CD4-positive, alpha-beta memory T cell (primary cell): Measurements from ENCODE around the gene ADNP. TPM values are rescaled to one million over a fixed set of nuclear protein-coding genes. Genes with fewer than 3 reads are reported as not detected.
"Not testable (repeated sequence)": the region's sequence is repeated elsewhere in the genome, so short reads cannot be mapped to it uniquely, and the experiment has no call there.

Experiments used
- CTCF ChIA-PET: fragments of 350-600 bp; sonication (Branson Sonifier 250); formaldehyde crosslinking; loops from one replicate; lab custom pipeline; 2021; ENCODE audit warnings: inconsistent platforms; ENCODE audit not compliant: partially characterized antibody; lab: Charles Lee
- POLR2A ChIA-PET: fragments of 350-600 bp; sonication (Branson Sonifier 250); formaldehyde crosslinking; loops from one replicate; lab custom pipeline; 2021; ENCODE audit not compliant: partially characterized antibody; lab: Charles Lee
- DNase-seq, 5 donors: peaks; one replicate each; pipeline versions ENCODE4 v3.0.0 to v3.0.0-alpha.2; 2020 to 2022; ENCODE audit warnings: mixed read lengths in 1 of 5
- H3K27ac ChIP-seq: one replicate; pipeline ENCODE4 v1.7.0; 2013; ENCODE audit warnings: low read depth, low read length
- H3K27me3 ChIP-seq: 2 replicates; pipeline ENCODE4 v1.7.0; 2013; ENCODE audit warnings: mild to moderate bottlenecking, low read length, moderate library complexity; ENCODE audit not compliant: insufficient read depth
- H3K36me3 ChIP-seq: 2 replicates; pipeline ENCODE4 v1.7.0; 2013; ENCODE audit warnings: mild to moderate bottlenecking, low read length, moderate library complexity; ENCODE audit not compliant: insufficient read depth
- H3K4me1 ChIP-seq: 2 replicates; pipeline ENCODE4 v1.7.0; 2013; ENCODE audit warnings: mild to moderate bottlenecking, low read length, moderate library complexity; ENCODE audit not compliant: insufficient read depth
- H3K4me3 ChIP-seq, 2 donors: one replicate each; pipeline ENCODE4 v1.7.0; 2013; ENCODE audit warnings: low read length in 2 of 2, mild to moderate bottlenecking in 1 of 2
- H3K9me3 ChIP-seq, 2 donors: one replicate each; pipeline ENCODE4 v1.7.0; 2013; ENCODE audit warnings: low read length in 2 of 2, control low read depth in 1 of 2; ENCODE audit not compliant: control insufficient read depth in 1 of 2
- H3K27ac Mint-ChIP-seq, 7 donors: one replicate each; pipeline ENCODE4 v1.8.0; 2020 to 2021; ENCODE audit warnings: mixed read lengths in 7 of 7, mild to moderate bottlenecking in 6 of 7, inconsistent platforms in 3 of 7, moderate library complexity in 3 of 7
- H3K27me3 Mint-ChIP-seq, 2 donors: one replicate each; pipeline ENCODE4 v1.8.0; 2020 to 2021; ENCODE audit warnings: mixed read lengths in 2 of 2
- H3K36me3 Mint-ChIP-seq, 2 donors: one replicate each; pipeline ENCODE4 v1.8.0; 2020 to 2021; ENCODE audit warnings: mixed read lengths in 2 of 2, inconsistent platforms in 1 of 2, mild to moderate bottlenecking in 1 of 2
- H3K4me1 Mint-ChIP-seq, 4 donors: one replicate each; pipeline ENCODE4 v1.8.0; 2020 to 2021; ENCODE audit warnings: mixed read lengths in 4 of 4, mild to moderate bottlenecking in 1 of 4
- H3K4me3 Mint-ChIP-seq, 8 donors: one replicate each; pipeline ENCODE4 v1.8.0; 2020 to 2021; ENCODE audit warnings: mixed read lengths in 8 of 8, mild to moderate bottlenecking in 7 of 8, moderate library complexity in 6 of 8, inconsistent platforms in 3 of 8
- H3K9me3 Mint-ChIP-seq, 8 donors: one replicate each; pipeline ENCODE4 v1.8.0; 2020 to 2021; ENCODE audit warnings: mixed read lengths in 8 of 8, mild to moderate bottlenecking in 5 of 8, inconsistent platforms in 3 of 8, moderate library complexity in 1 of 8
- intact Hi-C: fragments of 100-400 bp; cut with micrococcal nuclease; formaldehyde crosslinking; loops from one replicate; pipeline ENCODE4 v1.15.1; 2023
- polyA plus RNA-seq, 2 donors: library from polyadenylated mRNA; unstranded; fragments of 300-500 nt; fragmentation: Illumina TruSeq; gene quantifications; one replicate each; pipeline ENCODE4 v1.2.3, GENCODE V29; 2021
- total RNA-seq, 2 experiments: library from RNA; stranded (reverse); gene quantifications; one replicate each; pipeline ENCODE4 v1.2.3, GENCODE V29; 2021

ADNP gene
- total RNA-seq (10 to 100 TPM; 64.8 to 65.6 TPM), polyA plus RNA-seq (10 to 100 TPM in 1 of 2 donors, 1 to 10 TPM in 1; 1.9 to 11.6 TPM)

DNA sequence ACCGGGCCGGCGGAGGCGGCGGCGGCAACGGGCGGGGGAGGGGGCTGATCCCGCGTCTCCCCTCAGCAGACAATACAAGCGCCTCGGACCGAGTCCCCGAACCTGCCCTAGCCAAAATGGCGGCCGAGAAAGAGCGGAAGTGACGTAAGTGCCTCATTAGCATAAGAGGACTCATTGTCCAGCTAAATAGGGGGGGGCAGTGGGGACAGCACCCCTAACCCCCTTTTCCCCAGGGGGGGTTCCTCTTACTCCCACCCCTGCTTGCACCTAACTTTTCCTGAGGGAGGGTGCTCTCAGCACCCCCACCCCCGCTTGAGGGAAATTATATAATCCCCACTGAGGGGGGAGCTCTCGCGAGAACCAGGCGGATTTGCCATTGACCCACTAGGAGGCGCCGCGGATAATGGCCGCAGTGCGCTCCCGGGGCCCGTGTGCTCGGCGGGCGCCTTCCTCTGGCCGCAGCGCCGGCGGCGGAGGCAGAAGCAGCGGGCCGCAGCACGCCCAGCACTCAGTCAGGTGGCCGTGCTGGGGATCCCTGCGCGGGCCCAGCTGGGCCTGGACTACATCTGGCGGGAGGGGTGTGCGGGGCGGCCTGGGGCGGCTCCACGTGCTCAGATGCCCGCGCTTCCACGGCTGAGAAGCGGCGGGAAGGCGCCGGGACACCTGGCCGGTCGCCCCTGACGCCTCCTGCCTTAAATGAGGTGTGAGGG, at the start of gene ADNP:
Gene ADNP (minus strand): TSS at position 132 of the 710 bp plus-strand sequence. CDS start 27,441 bp downstream, outside the sequence.
- no peaks in the 10 kb centered on the region for H3K27me3 ChIP-seq
- H3K27me3 Mint-ChIP-seq: no peaks in the 10 kb centered on the region
- ChIA-PET POLR2A (interaction anchor here (0.6 to 5.6 kb wide), 24 partner anchors 10 to 1885 kb away, joined by 3 to 153 read pairs (median 4); partner anchors contain the start of genes BCAS4, CSE1L, DPM1 and MOCS3), CTCF (interaction anchor here (0.8 to 17.7 kb wide), 12 partner anchors 9 to 182 kb away, joined by 3 to 298 read pairs (median 5); partner anchors contain the start of genes BCAS4, DPM1 and MOCS3)
- no peaks in the 10 kb centered on the region for H3K9me3 ChIP-seq
- H3K36me3 ChIP-seq: peaks cover 21% of the 10 kb centered on the region
- peak within 1 kb of the TSS; percentile 88 to 96 (median 91) for H3K4me3 Mint-ChIP-seq
- H3K36me3 Mint-ChIP-seq: peaks cover 18 to 57% of the 10 kb centered on the region in 2 donors
- intact Hi-C loops: loop anchor here (1.0 kb wide), 3 partner anchors 27 to 421 kb away; partner anchors contain the start of genes DPM1, MOCS3, PARD6B and PTPN1
- H3K4me3 ChIP-seq: peak within 1 kb of the TSS; percentile 72 to 76
- peak; percentile 92 to 94 (median 92) for DNase-seq
- peaks cover 21 to 43% (median 35%) of the 10 kb centered on the region in 4 donors for H3K4me1 Mint-ChIP-seq
- H3K9me3 Mint-ChIP-seq: no peaks in the 10 kb centered on the region
- peak within 1 kb of the TSS; percentile 95 for H3K27ac ChIP-seq
- H3K4me1 ChIP-seq: peaks cover 44% of the 10 kb centered on the region
- H3K27ac Mint-ChIP-seq: peak within 1 kb of the TSS; percentile 98 to 100 (median 99)

DNA sequence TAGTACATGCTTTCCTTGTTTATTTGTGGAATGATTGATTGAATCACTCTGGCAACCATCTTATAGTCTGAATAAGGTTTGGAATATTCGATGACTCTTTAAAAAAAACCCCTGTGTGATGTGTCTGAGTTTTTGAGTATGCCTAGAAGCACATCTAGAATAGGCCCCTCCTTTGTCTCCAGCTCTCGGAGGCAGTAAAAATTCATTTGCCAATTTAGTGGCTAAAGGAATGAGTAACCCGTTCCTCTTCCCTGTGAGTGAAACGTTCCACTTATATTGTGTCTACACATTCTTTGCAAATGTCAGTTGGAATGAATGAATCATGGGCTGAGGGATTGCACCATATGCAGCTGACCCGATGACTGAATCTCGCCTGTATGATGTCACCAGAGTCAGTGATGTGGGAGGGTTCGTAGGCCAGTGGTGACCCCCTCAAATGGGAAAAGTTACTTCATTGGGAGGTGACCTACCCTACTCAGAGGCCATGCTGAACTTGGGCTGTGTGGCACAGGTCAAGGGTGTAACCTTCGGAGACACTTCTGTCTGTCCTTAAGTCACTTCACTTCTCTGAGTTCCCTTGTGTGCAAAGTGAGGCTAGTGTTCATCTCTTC, 48.9 kb upstream of the ADNP start:
- Histone ChIP-seq H3K4me1 (peaks cover 4% of the 10 kb centered on the region), H3K9me3 (no peaks in the 10 kb centered on the region), H3K27ac (no peak overlapping the region), H3K4me3 (no peak overlapping the region), H3K27me3 (no peaks in the 10 kb centered on the region), H3K36me3 (no peaks in the 10 kb centered on the region)
- H3K27me3 Mint-ChIP-seq: peaks cover 30 to 33% of the 10 kb centered on the region in 2 donors
- peaks cover 0 to 8% (median 4%) of the 10 kb centered on the region in 4 donors for H3K4me1 Mint-ChIP-seq
- no peaks in the 10 kb centered on the region for H3K36me3 Mint-ChIP-seq
- DNase-seq: no peak
- H3K27ac Mint-ChIP-seq: peak overlapping the region in 1 of 7 donors; percentile 45
- ChIA-PET POLR2A (no interaction called here), CTCF (interaction anchor here (0.6 to 14.1 kb wide), 5 partner anchors 8 to 327 kb away, joined by 3 to 173 read pairs (median 18); no protein-coding TSS in a partner anchor)
- H3K4me3 Mint-ChIP-seq: no peak overlapping the region
- intact Hi-C loops: loop anchor here (5.0 kb wide), 1 partner anchor 188 kb away; no protein-coding TSS in a partner anchor
- H3K9me3 Mint-ChIP-seq: no peaks in the 10 kb centered on the region

DNA sequence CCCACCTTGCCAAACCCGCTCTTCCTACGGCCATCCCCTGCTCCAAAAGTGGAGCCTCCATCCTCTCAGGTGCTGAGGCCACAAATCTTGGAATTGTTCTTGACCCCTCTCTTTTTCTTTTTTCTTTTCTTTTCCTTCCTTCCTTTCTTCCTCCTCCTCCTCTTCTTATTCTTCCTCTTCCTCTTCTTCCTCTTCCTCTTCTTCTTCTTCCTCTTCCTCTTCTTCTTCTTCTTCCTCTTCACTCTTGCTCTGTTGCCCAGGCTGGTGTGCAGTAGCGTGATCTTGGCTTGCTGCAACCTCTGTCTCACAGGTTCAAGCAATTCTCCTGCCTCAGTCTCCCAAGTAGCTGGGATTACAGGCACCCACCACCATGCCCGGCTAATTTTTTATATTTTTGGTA, 47.3 kb upstream of the ADNP start:
- peaks cover 25 to 30% of the 10 kb centered on the region in 2 donors for H3K27me3 Mint-ChIP-seq
- H3K9me3 Mint-ChIP-seq, H3K27ac Mint-ChIP-seq, H3K36me3 Mint-ChIP-seq, DNase-seq, intact Hi-C loops, H3K4me3 ChIP-seq, H3K4me1 Mint-ChIP-seq, H3K27me3 ChIP-seq, H3K27ac ChIP-seq, H3K36me3 ChIP-seq, H3K4me1 ChIP-seq, H3K9me3 ChIP-seq, H3K4me3 Mint-ChIP-seq: not testable (repeated sequence)
- CTCF ChIA-PET: interaction anchor here (3.0 kb wide), 1 partner anchor 9 kb away, joined by 15 read pairs; no protein-coding TSS in a partner anchor
- POLR2A ChIA-PET: interaction anchor here (0.8 kb wide), 1 partner anchor 104 kb away, joined by 3 read pairs; no protein-coding TSS in a partner anchor

DNA sequence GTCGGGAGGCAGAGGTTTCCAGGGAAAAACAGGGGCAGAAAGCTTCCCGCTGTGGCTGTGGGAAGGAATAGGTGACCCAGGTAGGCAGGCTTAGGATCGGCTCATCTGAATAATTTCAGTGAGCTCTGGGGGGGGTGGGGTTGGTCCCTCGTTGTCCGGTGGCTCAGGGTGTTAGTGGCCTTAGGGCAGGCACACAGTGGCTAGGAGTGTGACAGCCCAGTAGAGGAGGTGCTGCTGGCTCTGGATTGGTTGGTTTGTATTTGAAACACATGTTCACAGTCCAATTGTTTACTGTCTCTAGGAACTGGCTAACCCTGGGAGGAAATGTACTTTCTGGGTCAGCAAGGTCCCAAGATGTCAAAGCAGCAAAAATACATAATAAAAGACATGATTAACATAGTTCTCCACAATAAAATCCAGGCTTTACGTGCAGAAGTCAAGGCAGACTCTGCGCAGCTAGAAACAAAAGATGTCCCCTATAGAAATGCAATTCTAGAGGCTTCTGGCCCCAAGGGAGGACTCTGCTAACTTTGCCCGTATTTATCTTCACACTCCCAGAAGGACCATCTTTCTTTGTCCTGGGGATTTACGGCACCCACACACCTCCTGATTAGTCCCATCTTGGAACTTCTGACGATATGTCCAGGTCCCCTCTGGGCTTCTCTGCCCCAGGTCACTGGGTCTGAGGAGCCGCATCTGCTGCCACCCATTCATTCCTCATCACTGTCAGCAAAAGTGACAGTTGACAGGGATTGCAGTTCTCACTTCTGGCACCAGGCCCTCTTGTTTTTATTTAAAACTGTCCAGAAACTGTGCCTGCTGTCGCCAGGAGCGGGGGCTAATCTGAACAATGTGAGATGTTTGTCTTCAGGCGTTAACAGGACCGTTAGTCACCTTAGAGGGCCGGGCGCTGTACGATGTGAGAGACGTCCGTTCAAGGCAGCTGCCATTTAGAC, 46.1 kb upstream of the ADNP start:
- Histone ChIP-seq H3K4me3 (no peak overlapping the region), H3K4me1 (peaks cover 4% of the 10 kb centered on the region), H3K36me3 (no peaks in the 10 kb centered on the region), H3K9me3 (no peaks in the 10 kb centered on the region), H3K27ac (no peak overlapping the region), H3K27me3 (no peaks in the 10 kb centered on the region)
- DNase-seq: no peak
- Mint-ChIP-seq H3K27ac (no peak overlapping the region), H3K4me1 (peaks cover 0 to 8% (median 4%) of the 10 kb centered on the region in 4 donors), H3K27me3 (peaks cover 21 to 22% of the 10 kb centered on the region in 2 donors), H3K9me3 (no peaks in the 10 kb centered on the region), H3K36me3 (no peaks in the 10 kb centered on the region), H3K4me3 (no peak overlapping the region)
- POLR2A ChIA-PET: no interaction called here
- intact Hi-C loops: no loop called here
- CTCF ChIA-PET: interaction anchor here (3.0 kb wide), 1 partner anchor 11 kb away, joined by 15 read pairs; no protein-coding TSS in a partner anchor

DNA sequence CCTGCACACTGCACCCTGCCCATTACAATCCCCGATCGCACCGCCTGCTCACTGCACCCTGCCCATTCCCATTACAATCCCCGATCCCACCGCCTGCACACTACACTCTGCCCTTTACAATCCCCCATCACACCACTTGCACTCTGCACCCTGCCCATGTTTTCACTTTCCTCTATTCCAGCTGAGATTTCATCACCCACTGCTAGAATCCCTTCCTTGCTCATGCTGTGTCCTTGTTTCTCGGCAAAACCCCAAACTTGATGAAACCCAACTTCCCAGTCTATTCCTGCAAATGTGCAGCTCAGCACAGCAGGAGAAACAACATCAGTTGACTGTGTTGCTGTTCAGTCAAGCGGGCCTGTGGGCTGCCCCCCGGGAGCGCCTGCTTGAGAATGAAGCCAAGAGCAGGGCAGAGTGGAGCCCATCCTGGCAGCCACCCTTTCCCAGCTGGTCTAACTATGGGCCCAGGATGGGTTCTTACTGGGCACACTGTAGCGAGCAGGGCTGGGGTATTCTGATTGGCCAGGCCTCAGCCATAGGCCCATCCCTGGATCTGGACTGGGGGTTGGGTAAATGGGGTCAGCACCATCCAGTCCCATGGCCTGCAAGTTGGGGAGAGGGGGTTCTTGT, 44.6 kb upstream of the ADNP start:
- Mint-ChIP-seq H3K27ac (no peak overlapping the region), H3K9me3 (no peaks in the 10 kb centered on the region), H3K4me1 (peaks cover 0 to 2% (median 0%) of the 10 kb centered on the region in 4 donors), H3K27me3 (peaks cover 17 to 18% of the 10 kb centered on the region in 2 donors), H3K36me3 (no peaks in the 10 kb centered on the region), H3K4me3 (no peak overlapping the region)
- no peak for DNase-seq
- intact Hi-C loops: no loop called here
- Histone ChIP-seq H3K9me3 (no peaks in the 10 kb centered on the region), H3K4me1 (no peaks in the 10 kb centered on the region), H3K27me3 (no peaks in the 10 kb centered on the region), H3K36me3 (no peaks in the 10 kb centered on the region), H3K27ac (no peak overlapping the region), H3K4me3 (no peak overlapping the region)
- ChIA-PET CTCF (interaction anchor here (1.1 to 1.5 kb wide), 2 partner anchors 8 to 12 kb away, joined by 3 read pairs; no protein-coding TSS in a partner anchor), POLR2A (no interaction called here)

DNA sequence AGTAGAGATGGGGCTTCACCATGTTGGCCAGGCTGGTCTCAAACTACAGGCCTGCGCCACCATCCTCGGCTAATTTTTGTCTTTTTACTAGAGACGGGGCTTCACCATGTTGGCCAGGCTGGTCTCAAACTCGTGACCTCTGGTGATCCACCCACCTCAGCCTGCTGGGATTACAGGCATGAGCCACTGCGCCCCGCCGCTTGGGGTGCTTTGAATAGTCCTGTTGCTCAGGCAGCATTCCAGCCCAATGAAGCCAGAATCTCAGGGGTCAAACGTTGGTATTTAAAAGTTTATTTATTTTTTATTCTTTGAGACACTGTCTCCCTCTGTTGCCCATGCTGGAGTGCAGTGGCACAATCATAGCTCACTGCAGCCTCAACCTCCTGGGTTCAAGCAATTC, 38.7 kb upstream of the ADNP start:
- H3K27me3 ChIP-seq: no peaks in the 10 kb centered on the region
- Mint-ChIP-seq H3K27me3 (peaks cover 0 to 1% of the 10 kb centered on the region in 2 donors), H3K4me3 (no peak overlapping the region), H3K9me3 (no peaks in the 10 kb centered on the region), H3K27ac (no peak overlapping the region), H3K4me1 (no peaks in the 10 kb centered on the region), H3K36me3 (no peaks in the 10 kb centered on the region)
- no peak overlapping the region for H3K27ac ChIP-seq
- no peaks in the 10 kb centered on the region for H3K4me1 ChIP-seq
- no peak for DNase-seq
- H3K9me3 ChIP-seq: no peaks in the 10 kb centered on the region
- CTCF ChIA-PET: interaction anchor here (1.2 kb wide), 1 partner anchor 18 kb away, joined by 3 read pairs; no protein-coding TSS in a partner anchor
- POLR2A ChIA-PET: no interaction called here
- H3K4me3 ChIP-seq: no peak overlapping the region
- intact Hi-C loops: no loop called here
- no peaks in the 10 kb centered on the region for H3K36me3 ChIP-seq
